GM18502 (cell line): ENCODE results near the gene CLEC2D.
"Not testable (repeated sequence)": the region's sequence is repeated elsewhere in the genome, so short reads cannot be mapped to it uniquely, and the experiment has no call there.

Experiments used
- ATAC-seq: cut with Tn5 transposase; IDR thresholded peaks from one replicate; pipeline ENCODE4 v1.9.1; 2021; ENCODE audit warnings: mild to moderate bottlenecking; ENCODE audit not compliant: unreplicated experiment, poor library complexity

CLEC2D gene, protein sequence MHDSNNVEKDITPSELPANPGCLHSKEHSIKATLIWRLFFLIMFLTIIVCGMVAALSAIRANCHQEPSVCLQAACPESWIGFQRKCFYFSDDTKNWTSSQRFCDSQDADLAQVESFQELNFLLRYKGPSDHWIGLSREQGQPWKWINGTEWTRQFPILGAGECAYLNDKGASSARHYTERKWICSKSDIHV

DNA sequence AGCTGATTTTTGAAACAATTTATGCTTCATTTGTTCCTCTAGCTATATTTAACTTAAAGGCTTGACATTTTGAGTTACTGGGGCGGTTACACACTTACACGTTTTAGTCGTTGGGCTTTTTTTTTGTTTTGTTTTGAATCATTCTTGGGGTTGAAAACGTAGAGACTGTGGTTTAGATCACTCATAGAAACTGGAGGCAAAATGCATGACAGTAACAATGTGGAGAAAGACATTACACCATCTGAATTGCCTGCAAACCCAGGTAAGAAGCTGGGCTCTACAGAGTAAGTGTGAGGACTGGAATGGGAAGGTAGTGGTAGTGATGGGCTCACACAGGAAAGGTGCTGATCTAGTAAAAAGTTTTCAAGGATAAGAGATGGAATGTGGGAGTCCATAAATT, at the start of gene CLEC2D:
TSS of gene CLEC2D (plus strand) at position 180 of the 400 bp plus-strand sequence. CDS start at position 202, 22 bp downstream.
- peak; percentile 43 for ATAC-seq

DNA sequence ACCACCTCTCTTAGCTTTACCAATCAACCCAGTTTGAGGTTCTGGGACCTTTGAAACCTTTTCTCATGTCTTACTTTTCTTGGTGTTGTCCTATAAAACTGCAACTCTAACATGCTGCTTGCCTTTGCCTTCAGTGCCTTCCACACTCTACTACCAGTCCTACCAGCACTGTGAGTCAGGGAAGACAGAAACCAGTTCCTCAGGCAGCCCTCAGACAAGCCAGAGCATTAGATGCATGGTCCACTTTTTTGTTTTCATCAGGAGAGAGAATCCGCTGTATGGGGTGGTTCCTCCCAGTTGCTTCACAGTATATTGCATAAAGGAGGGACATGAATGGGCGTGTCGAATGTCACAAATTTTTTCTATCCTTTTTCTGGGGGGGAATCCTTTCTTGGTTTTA, 44.5 kb upstream of the CLEC2D start:
- no peak for ATAC-seq

DNA sequence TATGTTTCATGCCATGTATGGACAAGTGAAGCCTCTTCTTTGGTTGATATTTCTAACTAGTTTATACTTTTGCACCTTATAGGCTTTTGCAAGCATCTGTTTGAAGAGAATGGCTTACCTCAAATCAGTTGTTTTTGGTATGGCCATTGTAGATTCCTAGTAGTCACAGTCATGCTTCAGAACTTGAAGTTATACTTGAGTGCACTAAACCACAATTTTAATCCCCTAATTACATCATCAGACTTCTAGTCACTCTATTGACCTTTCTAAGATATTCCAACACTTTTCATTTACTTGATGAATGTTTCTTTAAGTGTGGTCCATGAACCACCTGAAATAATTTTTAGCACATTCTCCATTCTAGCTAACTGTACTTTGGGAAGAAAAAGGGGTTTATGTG, 43.2 kb upstream of the CLEC2D start:
- ATAC-seq = no peak

DNA sequence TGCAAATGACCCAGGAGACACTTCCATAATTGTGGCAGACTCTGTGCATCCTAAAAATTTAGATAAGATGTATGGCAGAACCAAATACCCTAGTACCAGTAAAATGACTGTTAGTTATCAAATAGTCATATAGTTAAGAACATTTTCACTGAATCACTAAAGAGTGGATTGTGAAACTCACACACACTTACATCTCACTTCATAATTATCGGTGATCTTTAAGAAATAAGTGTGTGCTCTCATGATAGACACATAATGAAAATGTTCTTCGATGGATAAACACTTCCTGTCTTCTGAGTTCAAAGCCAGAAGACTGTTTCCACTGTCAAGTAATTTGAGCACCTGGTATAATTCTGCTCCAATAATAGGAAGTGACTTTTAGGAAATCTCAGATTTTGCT, 42.7 kb upstream of the CLEC2D start:
- ATAC-seq = no peak

DNA sequence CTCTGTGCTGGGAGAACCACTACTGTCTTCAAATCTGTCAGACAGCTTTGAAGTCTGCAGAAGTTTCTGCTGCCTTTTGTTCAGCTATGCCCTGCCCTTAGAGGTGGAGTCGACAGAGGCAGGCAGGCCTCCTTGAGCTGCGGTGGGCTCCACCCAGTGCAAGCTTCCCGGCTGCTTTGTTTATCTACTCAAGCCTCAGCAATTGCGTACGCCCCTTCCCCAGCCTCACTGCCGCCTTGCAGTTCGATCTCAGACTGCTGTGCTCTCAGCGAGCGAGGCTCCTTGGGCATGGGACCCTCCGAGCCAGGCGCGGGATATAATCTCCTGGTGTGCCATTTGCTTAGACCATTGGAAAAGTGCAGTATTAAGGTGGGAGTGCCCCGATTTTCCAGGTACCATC, 36.7 kb upstream of the CLEC2D start:
- no peak for ATAC-seq

DNA sequence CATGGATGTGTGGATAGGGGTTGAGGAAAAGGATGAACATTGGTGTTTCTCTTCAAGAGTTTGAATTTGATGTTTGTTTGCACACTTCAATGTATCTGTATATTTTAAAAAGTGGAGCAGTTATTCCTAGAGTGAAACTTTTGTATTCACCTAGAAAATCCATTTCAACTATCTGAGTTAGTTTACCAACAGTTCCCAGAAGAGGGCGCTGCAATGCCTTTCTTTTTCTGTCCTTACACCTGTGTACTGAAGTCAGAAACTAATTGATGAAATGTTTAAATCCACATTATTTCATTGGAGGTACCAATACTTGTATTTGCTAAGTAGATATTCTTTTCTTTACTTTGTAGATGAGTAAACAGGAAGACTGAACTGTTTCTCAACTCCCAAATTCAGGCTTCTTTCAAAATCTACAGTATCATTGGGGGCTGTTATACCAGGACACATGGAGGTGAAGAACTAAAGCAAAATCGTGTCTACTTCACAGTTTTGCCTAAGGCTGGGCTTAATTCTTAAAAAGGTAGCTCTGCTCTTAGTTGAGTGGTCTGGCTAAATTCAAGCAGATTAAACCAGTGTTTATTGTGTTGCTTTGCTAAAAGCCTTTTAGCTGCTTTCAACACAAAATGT, 35.2 kb upstream of the CLEC2D start:
- no peak for ATAC-seq

DNA sequence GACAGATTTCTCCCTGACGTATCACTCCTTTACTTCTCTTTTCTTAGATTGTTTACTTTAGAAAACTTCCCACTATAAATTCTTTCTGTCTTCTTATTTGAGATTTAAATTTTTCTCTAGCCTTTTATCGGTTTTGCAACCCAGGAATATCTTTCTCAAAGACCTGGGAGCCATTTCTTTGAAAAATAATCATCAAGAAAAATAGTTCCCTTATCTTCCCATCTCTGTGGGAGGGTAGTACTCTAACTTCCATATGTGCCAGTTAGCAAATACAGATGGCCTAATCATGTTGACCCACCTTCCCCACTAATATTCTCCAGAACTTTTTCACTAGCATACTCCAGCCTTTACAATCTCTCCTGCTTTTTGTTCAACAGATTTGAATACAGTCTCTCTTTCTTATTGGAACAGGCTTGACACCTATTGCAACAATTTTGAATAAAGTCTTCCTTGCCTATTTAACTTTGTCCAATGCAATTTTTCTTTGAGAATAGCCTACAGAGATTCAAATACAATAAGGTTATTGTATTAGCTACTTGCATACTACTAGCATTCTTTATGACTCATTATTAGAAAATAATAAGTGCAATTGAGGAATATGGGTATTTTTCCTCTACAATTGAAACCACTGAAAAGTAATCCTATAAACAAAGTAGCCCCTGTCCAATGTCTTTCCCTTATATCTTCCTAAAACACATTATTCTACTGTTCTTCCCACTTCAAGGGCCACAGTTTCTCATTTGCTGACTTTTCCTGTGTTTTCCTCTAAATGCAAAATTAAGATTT, 34.4 kb upstream of the CLEC2D start:
- no peak for ATAC-seq

DNA sequence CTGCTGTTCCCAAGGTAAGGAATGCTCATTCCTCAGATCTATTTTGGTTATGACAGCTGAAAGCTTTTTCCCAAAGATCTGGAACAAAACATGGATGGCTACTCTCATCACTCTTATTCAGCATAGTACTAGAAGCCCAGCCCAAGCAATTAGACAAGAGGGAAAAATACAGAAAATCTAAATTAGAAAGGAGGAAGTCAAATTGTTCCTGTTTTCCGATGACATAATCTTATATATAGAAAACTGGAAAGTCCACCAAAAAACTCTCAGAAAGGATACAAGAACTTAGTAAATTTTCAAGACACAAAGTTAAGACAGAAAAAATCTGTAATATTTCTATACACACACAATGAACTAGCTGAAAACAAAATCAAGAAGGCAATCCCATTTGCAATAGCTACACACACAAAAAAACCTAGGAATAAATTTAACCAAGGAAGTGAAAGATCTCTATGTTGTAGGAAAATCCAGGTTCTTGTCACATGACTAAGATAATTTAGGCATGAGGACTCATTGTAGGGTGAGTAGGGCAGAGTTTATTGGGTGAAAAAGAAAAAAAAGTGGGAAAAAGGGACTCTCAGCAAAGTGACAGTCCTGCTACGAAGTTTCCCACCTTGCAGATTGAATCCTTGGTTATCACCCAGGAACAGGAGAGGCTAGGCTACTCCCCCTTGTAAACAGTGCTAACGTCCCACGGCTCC, 33.2 kb upstream of the CLEC2D start:
- ATAC-seq = no peak

DNA sequence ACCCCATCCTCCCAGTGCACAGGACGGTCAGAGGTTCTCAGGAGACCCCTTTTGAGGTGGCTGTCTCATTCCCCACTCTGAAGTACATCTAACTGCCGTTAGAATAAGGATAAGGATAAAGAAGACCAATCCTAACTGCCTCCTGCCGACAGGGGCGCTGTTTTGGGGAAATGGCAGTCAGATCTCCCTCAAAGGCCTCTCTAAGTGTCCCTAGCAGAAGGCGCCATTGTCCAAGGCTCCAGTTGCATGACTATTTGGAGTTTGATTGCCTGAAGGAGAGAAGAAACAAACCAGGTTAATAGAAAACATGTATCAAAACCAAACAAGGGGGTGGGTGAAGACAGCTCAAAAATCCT, 32.7 kb upstream of the CLEC2D start:
- no peak for ATAC-seq

DNA sequence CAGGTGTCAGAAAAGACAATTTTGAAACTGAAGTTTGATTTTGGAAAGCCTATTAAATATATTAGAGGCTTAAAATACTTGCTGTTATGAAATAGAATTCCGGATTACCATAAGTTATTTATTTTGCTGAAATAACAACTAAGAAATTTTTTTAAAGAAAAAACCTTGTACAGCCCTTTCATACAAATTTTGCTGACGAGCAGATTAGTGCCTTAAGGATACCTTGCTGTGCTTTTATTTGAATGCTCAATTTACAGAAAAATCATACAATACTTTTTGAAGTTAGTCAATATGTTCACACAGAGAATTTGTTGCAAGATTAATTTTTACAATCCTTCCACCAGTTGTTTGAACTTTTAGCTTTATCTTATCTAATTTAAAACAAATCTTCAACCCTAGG, 29.5 kb upstream of the CLEC2D start:
- no peak for ATAC-seq

DNA sequence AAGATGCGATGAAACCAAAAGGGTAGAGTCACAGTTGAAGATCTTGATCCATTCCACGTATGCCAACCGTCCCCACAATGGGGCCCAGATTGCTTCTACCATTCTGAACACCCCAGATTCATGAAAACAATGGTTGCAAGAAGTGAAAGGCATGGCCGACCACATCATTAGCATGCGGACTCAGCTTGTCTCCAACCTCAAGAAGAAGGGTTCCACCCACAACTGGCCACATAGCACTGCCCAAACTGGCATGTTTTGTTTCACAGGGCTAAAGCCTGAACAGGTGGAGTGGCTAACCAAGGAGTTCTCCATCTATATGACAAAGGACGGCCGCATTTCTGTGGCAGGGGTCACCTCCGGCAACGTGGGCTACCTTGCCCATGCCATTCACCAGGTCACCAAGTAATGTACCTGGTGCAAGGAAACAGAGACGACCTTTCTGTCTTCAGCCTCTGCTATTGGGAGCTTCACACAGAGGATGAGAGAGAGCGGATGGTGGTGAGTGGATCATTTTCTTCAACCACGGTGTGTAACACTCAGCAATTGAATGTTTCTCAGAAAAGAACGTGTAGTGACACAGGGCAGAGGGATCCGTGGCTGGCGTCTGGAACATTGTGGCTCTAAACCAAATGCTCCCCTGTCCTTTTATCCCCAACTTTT, 26.8 kb upstream of the CLEC2D start:
- ATAC-seq = no peak

DNA sequence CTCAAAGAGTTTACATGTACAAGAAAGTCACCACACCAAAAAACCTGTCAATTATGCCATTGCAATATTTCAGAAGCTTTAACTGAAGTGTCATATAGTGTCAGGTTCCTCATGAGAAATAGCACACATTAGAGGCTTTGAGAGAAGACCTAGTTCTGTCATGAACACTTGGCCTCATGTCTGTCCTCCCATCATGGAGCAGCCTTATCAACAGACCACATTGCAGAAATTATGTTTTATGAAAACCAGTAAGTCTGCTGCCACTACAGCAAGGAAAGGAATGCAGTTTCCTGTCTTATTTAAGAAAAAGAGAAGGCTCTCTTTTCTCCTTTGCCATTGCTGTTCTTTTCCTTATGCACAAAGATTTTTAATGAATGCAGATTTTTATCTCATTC, 26.2 kb upstream of the CLEC2D start:
- no peak for ATAC-seq

DNA sequence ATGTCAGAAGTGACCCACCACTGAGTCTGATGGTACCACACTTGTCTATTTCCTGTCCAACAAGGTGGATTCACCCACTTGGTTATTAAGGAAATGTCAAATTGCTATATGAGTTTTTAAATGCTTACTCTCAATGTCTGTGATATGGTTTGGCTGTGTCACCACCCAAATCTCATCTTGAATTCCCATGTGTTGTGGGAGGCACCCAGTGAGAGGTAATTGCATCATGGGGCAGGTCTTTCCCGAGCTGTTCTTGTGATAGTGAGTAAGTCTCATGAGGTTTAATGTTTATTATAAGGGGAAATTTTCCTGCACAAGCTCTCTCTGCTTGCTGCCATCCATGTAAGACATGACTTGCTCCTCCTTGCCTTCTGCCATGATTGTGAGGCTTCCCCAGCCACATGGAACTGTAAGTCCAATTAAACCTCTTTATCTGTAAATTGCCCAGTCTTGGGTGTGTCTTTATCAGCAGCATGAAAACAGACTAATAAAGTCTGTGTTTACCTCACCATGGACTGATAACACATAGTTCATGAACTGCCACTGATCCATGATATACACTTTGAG, 24.4 kb upstream of the CLEC2D start:
- not testable (repeated sequence) for ATAC-seq

DNA sequence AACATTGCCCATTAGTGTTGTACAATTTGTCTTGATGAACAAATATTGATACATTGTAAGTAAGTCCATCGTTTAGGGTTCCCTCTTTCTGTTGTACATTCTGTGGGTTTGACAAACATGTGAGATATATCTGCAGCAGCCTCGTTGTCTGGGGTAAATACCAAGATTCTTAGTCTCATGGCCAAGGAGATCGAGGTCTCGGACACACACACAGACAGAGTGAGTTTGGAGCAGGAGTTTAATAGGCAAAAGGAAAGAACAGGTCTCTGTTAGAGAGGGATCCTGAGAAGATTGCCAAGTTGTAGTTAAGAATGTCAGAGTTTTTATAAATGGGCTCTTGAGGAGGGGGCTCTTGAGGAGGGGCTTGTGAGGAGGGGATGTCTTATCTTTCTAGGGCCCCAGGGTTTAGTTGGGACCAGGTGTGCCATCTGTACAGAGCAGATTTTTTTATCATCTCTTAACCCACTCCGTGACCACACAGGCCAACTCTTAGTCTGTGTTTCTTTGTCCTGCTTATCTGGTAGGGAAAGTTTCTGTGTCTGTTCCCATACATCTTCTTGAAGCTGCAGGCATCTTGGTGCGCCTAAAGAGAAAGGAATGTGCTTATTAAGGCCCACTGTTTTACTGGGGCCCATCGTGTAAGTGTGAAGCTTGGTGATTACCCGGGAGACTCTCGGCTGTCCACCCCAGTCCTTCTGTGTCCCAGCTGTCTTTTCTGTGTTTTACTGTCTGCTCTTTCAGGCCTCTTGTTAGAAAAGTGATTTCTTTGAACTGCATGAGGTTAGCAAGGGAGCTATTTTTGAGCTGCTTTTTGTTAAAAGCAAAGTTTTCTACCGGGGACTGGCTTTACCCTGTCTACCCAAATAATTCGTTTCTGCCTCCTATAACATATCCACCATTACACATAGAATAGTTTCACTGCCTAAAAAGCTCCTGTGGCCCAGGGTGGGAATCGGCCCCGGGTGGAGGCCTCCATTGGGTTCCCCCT, 22.4 kb upstream of the CLEC2D start:
- no peak for ATAC-seq

DNA sequence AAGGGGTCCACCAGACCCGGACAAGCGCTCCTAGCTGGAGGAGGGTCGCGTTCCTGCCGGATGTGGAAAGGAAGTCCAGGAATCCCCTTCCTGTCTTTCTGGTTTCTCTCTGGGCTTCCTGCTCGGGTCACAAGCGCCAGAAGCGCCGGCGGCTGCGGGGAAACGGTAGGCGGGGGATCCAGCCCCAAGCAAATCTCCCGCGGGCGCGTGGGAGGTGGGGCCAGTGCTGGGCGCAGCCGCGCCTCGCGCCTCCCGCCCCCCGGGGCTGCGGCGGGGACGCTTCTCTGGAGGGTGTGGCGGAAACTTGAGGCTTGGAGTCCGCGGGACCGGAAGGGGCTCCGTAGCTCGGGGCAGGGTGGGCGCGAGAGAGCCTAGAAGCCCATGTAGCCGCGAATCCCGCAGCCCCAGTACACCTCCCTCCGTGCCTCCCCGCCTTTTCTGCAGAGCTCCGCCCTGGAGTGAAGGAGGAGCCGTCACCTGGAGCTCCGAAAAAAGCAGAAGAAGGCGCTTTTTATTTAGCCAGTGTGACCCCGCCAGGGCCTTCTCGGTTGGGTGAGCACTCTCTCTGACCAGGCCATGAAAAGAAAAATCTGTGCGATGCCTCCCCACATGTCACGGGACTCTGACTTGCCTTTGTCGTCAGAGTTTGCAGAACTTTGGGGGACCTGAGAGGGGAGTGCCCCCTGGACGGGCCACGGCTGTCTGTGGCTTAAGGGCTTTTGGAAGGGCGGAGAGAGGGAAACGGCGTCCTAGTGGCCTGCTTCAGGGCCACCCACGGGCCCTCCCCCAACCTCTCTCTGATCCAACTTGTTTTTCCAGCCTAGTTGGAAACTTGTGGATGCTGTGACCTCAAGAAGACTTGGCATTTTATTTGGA, 21.4 kb upstream of the CLEC2D start:
- peak; percentile 71 for ATAC-seq

DNA sequence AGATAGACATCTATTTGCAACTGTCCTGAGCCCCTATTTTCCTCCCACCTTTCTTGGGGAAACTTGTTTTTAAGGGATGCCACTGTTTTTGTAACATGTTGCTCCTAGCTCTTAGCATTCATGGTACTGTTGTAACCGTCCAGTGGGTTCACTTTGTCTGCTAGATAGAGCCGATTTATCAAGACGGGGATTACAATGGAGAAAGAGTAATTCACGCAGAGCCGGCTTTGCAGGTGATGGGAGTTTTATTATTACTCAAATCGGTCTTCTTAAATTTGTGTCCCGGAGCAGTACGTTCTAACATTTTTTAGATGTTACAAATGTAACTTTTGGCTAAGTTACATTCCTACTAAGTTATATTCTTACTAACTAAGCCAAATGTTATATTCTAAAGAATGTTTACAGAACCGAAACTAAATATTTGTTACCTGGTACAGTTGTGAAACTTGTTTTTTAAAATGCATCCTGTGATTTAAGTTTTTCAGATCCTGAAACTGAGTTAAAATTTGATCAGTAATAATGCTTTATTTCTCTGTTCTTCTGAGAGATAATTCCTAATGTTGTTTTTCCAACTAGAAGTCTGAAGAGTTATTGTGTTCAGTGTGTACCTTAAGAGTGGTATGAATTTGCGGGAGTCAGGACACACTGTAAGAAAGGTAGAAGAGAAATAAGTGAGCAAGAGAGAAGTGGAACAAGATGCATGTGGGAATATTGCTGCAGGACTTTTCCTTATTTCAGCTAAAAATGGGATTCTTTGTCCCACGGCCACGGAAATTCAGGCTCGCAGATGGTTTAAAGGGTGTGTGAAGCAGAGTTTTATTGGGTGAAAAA, 20.6 kb upstream of the CLEC2D start:
- no peak for ATAC-seq

DNA sequence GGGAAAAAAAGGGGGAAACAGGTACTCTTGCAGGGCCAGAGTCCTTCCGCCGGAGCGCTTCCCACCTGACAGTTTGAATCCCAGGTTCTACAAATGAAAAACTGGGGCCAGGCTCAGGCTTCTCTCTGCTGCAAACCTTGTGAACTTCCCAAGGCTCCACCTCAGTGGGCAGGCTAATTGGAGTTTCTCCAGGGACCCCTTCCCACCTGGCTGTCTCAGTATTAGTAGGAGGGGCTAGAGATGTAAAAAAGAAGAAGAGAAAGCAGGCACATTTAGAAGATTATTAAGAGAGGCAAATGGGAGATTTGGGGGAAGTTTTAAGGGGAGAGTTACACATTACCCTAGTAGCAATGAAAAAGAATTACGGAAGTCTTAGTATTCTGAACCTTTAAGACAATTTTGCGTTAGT, 20.0 kb upstream of the CLEC2D start:
- no peak for ATAC-seq
